Measurements from ENCODE around the gene YJEFN3.

YJEFN3 gene

DNA sequence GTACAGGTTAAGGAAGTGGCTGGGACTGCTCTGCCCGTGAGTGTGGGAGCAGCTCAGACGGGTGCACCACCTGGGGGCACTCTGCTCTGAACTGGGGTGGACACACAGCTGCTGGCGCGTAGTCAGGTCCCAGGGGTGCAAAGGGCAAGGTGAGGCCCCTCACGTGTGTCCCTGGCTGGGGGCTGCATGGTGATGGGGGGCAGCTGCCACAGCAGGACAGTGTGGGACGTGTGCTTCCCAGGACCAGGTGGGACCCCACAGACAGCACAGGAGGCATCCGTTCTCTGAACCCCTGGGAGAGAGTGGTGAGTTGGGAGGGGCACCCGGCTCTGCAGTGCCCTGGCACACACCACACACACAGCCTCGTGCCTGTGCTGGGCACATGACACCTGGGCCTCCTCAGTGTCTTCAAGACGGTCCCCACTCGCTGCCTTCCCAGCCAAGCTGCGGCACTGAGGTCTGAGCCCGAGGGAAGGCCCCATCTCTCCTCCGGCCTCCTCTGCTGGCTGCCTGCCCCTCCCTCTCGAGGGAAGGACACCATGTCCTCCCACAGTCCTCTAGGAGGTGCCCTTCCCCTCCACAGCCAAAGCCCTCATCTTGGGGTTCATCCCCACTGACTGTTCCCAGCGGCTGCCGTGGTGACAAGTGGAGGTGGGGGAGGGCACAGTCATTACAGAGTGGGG lies 34.1 kb downstream of the YJEFN3 start:
- DNase-seq (ENCODE audit: extremely low read depth, low read depth) = no peak
- H3K4me3 ChIP-seq (replicated peaks; ENCODE audit: low read depth, low read length) = no peak overlapping the region
- TF ChIP-seq, protein P1, sequence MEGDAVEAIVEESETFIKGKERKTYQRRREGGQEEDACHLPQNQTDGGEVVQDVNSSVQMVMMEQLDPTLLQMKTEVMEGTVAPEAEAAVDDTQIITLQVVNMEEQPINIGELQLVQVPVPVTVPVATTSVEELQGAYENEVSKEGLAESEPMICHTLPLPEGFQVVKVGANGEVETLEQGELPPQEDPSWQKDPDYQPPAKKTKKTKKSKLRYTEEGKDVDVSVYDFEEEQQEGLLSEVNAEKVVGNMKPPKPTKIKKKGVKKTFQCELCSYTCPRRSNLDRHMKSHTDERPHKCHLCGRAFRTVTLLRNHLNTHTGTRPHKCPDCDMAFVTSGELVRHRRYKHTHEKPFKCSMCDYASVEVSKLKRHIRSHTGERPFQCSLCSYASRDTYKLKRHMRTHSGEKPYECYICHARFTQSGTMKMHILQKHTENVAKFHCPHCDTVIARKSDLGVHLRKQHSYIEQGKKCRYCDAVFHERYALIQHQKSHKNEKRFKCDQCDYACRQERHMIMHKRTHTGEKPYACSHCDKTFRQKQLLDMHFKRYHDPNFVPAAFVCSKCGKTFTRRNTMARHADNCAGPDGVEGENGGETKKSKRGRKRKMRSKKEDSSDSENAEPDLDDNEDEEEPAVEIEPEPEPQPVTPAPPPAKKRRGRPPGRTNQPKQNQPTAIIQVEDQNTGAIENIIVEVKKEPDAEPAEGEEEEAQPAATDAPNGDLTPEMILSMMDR (IDR thresholded peaks at IDR 0.05; ENCODE audit: low read depth, low read length, missing control alignments) = no peak

DNA sequence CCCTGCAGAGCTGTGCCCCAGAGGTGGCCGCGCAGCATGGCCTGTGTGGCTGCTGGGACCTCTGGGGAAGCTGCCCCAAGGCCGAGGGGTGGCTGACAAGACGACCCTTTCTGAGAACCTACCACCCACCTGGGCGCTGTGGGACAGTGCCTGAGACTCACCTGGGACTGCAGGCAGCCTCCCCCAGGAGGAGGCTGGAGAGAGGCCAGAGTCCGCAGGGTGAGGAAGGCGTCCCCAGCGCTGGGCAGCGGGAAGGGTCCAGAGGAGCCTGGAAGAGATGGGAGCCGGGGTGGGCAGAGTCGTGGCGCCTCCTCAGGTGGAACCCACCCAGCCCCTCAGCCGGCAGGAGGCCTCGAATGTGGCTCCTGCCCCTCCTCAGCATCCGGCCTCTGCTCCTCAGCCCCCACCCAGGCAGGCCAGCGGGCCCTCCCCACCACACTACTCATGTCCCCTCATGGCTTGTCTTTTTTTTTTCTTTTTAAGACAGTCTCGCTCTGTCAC lies 34.7 kb downstream of the YJEFN3 start:
- TF ChIP-seq, protein P1 (IDR thresholded peaks at IDR 0.05; ENCODE audit: low read depth, low read length, missing control alignments) = no peak
- DNase-seq (ENCODE audit: extremely low read depth, low read depth) = no peak
- no peak overlapping the region for H3K4me3 ChIP-seq (replicated peaks; ENCODE audit: low read depth, low read length)

DNA sequence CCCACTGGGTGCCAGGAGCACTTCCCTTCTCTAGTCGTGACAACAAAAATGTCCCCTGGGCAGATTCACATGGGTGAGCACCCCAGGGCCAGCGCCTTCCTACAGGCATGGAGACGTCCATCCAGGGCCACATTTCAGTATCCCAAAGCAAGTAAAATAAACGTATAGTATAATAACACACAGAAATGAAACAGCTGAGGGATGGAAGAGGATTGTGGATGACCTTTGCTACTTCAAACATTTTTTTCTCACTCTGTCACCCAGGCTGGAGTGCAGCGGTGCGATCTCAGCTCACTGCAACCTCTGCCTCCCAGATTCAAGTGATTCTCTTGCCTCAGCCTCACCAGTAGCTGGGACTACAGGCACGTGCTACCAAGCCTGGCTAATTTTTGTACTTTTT lies 37.6 kb downstream of the YJEFN3 start:
- no peak for DNase-seq (ENCODE audit: extremely low read depth, low read depth)
- TF ChIP-seq, protein P1 (IDR thresholded peaks at IDR 0.05; ENCODE audit: low read depth, low read length, missing control alignments) = no peak

DNA sequence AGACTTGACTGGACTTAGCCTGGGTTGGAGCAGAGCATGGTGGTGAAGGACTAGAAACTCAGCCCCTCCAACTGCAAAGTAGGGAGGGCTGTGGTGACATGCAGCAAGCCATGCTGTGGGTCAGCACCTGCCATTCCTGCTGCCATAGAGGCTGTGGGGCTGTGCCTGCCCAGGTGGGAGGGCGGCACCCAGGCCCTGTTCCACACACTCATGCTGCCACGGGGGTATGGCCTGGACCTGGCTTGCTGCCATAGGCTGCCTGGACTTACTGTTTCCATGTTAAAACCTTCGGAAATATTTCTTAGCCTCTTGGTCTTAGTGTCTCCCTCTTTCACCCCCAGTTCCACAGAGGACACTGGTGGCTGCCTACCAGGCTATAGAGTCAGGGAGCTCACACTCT lies 38.7 kb downstream of the YJEFN3 start:
- TF ChIP-seq, protein P1 (IDR thresholded peaks at IDR 0.05; ENCODE audit: low read depth, low read length, missing control alignments) = no peak
- no peak overlapping the region for H3K4me3 ChIP-seq (replicated peaks; ENCODE audit: low read depth, low read length)
- DNase-seq (ENCODE audit: extremely low read depth, low read depth) = no peak

More for the DNA sequence above, 37.6 kb downstream of the YJEFN3 start:
- H3K4me3 ChIP-seq (replicated peaks; ENCODE audit: low read depth, low read length) = no peak overlapping the region

DNA sequence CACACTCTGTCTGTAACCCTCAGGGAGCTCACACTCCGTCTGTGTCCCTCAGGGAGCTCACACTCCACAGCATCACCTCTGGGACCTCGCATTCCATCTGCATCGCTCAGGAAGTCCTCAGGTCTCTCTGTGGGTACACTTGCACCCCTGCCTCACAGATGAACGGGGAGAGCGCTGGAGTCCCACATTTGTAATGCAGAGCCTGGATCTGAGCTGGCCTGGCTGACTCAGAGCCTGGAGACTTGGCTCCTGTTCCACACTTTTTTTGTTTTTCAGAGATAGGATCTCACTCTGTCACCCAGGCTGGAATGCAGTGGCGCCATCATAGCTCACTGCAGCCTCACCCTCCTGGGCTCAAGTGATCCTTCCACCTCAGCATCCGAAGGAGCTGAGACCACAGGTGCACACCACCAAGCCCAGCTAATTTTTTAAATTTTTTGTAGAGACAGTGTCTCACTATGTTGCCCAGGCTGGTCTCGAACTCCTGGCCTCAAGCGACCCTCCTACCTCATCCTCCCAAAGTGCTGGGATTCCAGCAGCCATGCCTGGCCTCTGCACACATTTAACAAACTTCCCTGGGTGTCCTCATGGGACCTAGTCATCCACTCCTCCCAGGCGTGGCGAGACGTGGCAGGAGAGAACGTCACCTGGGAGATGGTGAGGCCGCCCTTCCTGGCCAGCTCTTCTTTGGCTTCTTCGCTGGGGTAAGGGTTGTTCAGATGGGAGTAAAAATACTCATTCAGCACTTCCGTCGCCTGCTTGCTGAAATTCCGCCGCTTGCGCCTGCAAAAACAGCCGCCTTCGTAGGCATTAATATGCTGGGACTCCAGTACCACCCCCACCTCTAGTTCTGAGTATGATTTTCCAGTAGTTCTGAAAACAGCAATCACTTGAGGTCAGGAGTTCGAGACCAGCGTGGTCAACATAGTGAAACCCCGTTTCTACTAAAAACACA lies 40.4 kb downstream of the YJEFN3 start:
- no peak overlapping the region for H3K4me3 ChIP-seq (replicated peaks; ENCODE audit: low read depth, low read length)
- DNase-seq (ENCODE audit: extremely low read depth, low read depth) = no peak
- TF ChIP-seq, protein P1 (IDR thresholded peaks at IDR 0.05; ENCODE audit: low read depth, low read length, missing control alignments) = no peak

DNA sequence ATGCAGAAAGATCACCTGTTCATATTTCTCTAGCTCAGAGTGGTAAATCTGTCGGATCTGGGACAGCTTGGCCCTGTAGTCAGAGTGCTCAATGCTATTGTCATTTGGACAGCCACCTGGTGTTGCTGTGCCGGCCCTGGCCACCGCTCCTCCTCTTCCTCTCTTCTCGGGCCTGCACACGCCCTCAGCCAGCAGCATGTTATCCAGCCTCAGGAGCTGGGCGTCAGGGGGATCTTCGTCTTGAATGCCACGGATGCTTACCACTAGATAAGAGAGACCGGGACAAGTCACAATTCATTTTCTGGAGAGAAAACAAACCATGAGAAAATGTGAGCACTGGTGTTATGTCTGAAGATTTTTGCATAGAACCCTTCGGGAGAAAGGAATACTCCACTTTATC lies 41.9 kb downstream of the YJEFN3 start:
- H3K4me3 ChIP-seq (replicated peaks; ENCODE audit: low read depth, low read length) = no peak overlapping the region
- DNase-seq (ENCODE audit: extremely low read depth, low read depth) = no peak
- TF ChIP-seq, protein P1 (IDR thresholded peaks at IDR 0.05; ENCODE audit: low read depth, low read length, missing control alignments) = no peak

Data from HFF-Myc (cell line).